Naive B cell (primary cell): ENCODE data around the gene ZEB2. TPM values are rescaled to one million over a fixed set of nuclear protein-coding genes. Genes with fewer than 3 reads are reported as not detected.

Experiments
- ATAC-seq, 2 donors: fragments of 150-1000 bp; cut with Tn5 transposase; 2 replicates each; pipeline ENCODE4 v1.10.0; 2021; ENCODE audit warnings: low read depth in 2 of 2, mild to moderate bottlenecking in 2 of 2, moderate library complexity in 2 of 2
- DNase-seq: peaks from one replicate; pipeline ENCODE4 v3.0.0; 2022
- H3K27ac Mint-ChIP-seq, 6 donors: one replicate each; pipeline ENCODE4 v1.8.0; 2020 to 2022; ENCODE audit warnings: mild to moderate bottlenecking in 6 of 6, mixed read lengths in 6 of 6, moderate library complexity in 5 of 6, inconsistent platforms in 2 of 6
- H3K27me3 Mint-ChIP-seq, 3 donors: one replicate each; pipeline ENCODE4 v1.8.0; 2021 to 2022; ENCODE audit warnings: mixed read lengths in 3 of 3, mild to moderate bottlenecking in 1 of 3
- H3K36me3 Mint-ChIP-seq, 2 donors: one replicate each; pipeline ENCODE4 v1.8.0; 2020 to 2022; ENCODE audit warnings: mixed read lengths in 2 of 2, inconsistent platforms in 1 of 2, mild to moderate bottlenecking in 1 of 2
- H3K4me1 Mint-ChIP-seq, 3 donors: one replicate each; pipeline ENCODE4 v1.8.0; 2020 to 2022; ENCODE audit warnings: mixed read lengths in 3 of 3, inconsistent platforms in 1 of 3, mild to moderate bottlenecking in 1 of 3, moderate library complexity in 1 of 3
- H3K4me3 Mint-ChIP-seq, 8 donors: one replicate each; pipeline ENCODE4 v1.8.0; 2020 to 2022; ENCODE audit warnings: mild to moderate bottlenecking in 8 of 8, mixed read lengths in 8 of 8, moderate library complexity in 8 of 8, inconsistent platforms in 2 of 8
- H3K9me3 Mint-ChIP-seq, 7 donors: one replicate each; pipeline ENCODE4 v1.8.0; 2020 to 2022; ENCODE audit warnings: mixed read lengths in 7 of 7, mild to moderate bottlenecking in 5 of 7, inconsistent platforms in 2 of 7, moderate library complexity in 1 of 7
- polyA plus RNA-seq, 6 donors: library from polyadenylated mRNA; unstranded; fragments of 300-500 nt; fragmentation: Illumina TruSeq; gene quantifications; one replicate each; pipeline ENCODE4 v1.2.3, GENCODE V29; 2021; ENCODE audit warnings: low read depth in 6 of 6

The ZEB2 gene
- polyA plus RNA-seq, 6 donors from 2014 or later = 62.2 to 96.5 (median 73.1) TPM

DNA sequence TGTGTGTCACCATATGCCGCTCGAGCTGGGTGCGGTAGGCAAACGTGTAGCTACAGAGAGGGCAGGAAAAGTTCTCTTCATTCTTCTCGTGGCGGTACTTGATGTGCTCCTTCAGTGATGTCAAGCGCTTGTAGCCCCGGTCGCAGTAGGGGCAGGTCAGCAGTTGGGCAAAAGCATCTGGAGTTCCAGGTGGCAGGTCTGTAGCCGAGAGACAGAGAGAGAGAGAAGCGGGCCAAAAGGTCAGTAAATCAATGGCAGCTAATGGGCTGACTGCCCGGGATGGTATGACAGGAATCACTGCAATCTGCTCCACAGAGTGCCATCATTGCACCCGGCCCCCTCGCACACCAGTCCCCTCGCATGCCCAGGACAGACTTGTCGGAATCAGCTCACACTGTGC lies 116.0 kb downstream of the ZEB2 start:
- peaks cover 34% of the 10 kb centered on the region in 2 donors for H3K36me3 Mint-ChIP-seq
- H3K4me3 Mint-ChIP-seq = no peak overlapping the region
- ATAC-seq (no peak), DNase-seq (no peak)
- H3K9me3 Mint-ChIP-seq = no peaks in the 10 kb centered on the region
- H3K4me1 Mint-ChIP-seq = peaks cover 18 to 23% (median 20%) of the 10 kb centered on the region in 3 donors
- no peaks in the 10 kb centered on the region for H3K27me3 Mint-ChIP-seq
- H3K27ac Mint-ChIP-seq = peak overlapping the region in 3 of 6 donors; percentile 25 to 52 (median 44)

DNA sequence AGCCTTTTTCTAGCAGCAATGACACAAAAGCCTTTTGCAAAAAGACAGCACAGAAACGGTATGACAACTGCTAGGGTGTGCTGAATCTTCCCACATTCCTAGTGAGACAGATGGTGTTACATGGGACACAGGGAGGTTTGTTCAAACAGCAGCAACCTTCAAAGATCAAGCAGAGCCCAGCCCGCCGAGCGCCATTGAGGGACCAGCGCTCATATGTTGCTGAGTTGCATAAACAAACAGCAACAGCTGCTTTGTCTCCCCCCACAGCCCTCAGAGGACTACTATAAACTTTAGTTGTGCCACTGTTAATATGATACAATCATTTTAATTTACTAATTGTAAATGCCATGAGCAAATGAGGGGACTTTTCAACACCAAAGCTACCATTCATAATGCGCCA lies 117.7 kb downstream of the ZEB2 start:
- Mint-ChIP-seq H3K36me3 (peaks cover 38 to 46% of the 10 kb centered on the region in 2 donors), H3K9me3 (no peaks in the 10 kb centered on the region), H3K4me1 (peaks cover 11 to 18% (median 18%) of the 10 kb centered on the region in 3 donors), H3K27me3 (no peaks in the 10 kb centered on the region), H3K4me3 (no peak overlapping the region), H3K27ac (peak overlapping the region in 4 of 6 donors; percentile 3 to 30 (median 10))
- ATAC-seq = no peak
- DNase-seq = no peak

DNA sequence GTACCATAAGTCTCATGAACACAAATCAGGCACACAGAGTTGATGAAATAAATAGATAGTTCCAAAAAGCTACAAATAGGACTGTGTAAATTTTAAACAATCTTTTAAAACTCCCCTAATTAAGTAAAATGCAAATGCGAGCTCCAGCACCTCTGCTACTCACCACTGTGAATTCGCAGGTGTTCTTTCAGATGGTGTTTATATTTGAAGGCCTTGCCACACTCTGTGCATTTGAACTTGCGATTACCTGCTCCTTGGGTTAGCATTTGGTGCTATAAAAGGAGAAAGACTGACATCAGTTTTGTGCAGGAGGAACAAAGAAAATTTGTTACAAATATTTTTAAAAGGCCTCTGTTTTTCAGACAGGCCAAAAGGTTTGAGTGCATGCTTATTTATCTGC lies 118.9 kb downstream of the ZEB2 start:
- DNase-seq (no peak), ATAC-seq (no peak)
- no peaks in the 10 kb centered on the region for H3K27me3 Mint-ChIP-seq
- H3K27ac Mint-ChIP-seq = no peak overlapping the region
- peaks cover 4 to 10% (median 9%) of the 10 kb centered on the region in 3 donors for H3K4me1 Mint-ChIP-seq
- H3K4me3 Mint-ChIP-seq = no peak overlapping the region
- no peaks in the 10 kb centered on the region for H3K9me3 Mint-ChIP-seq
- peaks cover 40 to 44% of the 10 kb centered on the region in 2 donors for H3K36me3 Mint-ChIP-seq

DNA sequence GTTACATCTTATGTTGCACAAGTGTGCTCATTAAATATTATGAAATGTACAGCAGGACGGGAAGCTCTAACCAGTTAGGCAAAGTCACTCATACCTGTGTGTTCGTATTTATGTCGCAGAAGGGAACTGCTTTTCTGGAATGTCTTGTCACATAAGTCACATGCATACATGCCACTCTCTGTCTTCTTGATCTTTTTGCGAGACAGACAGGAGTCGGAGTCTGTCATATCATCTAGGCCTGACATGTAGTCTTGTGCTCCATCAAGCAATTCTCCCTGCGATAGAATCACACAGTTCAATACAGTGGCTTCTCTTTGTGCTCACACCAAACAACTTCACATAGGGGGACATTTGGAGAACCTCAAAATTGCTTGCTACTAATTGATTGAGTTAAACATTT lies 123.6 kb downstream of the ZEB2 start:
- peak overlapping the region in 3 of 6 donors; percentile 8 to 23 (median 18) for H3K27ac Mint-ChIP-seq

DNA sequence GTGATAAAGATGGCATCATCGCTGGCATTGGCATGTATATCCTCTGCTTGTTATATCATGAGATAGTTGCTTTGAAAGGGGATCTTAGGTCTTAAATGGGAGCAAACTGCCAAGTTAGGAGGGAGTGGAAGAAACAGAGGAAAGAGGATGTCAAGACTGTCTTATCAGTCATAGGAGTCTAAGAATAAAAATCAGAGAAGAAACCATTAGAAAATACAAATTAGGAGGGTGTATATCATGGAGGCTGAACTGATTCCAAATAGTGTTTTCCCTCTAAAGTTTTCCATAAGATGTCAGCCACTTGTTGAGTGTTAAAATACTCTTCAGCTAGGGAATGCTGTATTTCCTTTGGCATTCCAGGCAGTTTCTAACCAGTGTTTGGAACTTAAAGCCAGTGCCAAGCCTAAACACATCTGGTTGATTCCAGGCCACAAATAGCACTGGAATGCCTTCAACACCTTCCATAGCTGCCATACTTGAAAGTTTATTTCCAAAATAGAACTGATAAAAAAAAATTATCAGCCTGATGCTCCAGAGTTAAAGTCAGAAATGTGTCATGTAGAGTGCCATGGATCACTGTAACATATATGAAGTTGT lies 129.4 kb downstream of the ZEB2 start:
- no peak for DNase-seq
- H3K4me1 Mint-ChIP-seq = peaks cover 0 to 3% (median 0%) of the 10 kb centered on the region in 3 donors
- ATAC-seq = no peak
- peaks cover 7 to 25% of the 10 kb centered on the region in 2 donors for H3K36me3 Mint-ChIP-seq
- H3K27me3 Mint-ChIP-seq = no peaks in the 10 kb centered on the region
- H3K4me3 Mint-ChIP-seq = no peak overlapping the region
- H3K27ac Mint-ChIP-seq = no peak overlapping the region
- H3K9me3 Mint-ChIP-seq = no peaks in the 10 kb centered on the region

More for the DNA sequence above, 123.6 kb downstream of the ZEB2 start:
- Mint-ChIP-seq H3K4me1 (no peaks in the 10 kb centered on the region), H3K4me3 (no peak overlapping the region), H3K9me3 (no peaks in the 10 kb centered on the region), H3K27me3 (no peaks in the 10 kb centered on the region), H3K36me3 (peaks cover 38 to 41% of the 10 kb centered on the region in 2 donors)
- ATAC-seq = no peak
- DNase-seq = no peak

DNA sequence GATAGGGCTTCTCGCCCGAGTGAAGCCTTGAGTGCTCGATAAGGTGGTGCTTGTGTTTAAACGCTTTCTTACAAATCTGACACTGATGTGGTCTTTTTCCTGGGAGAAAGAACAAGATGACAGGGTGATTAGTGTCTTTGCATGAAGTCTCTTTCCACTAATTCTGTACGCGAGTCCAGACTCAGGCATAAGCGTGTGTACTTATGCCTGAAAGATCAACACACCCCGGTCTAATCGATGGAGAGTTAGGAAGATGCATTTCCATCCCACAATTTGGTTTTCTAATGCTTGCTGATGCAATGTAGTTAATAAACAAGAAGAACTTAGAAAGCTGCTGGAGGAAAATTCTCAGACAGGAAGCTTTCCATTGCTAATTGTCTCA lies 130.0 kb downstream of the ZEB2 start:
- Mint-ChIP-seq H3K27ac (no peak overlapping the region), H3K27me3 (no peaks in the 10 kb centered on the region), H3K36me3 (peaks cover under 1 to 19% of the 10 kb centered on the region in 2 donors), H3K9me3 (no peaks in the 10 kb centered on the region), H3K4me3 (no peak overlapping the region), H3K4me1 (peaks cover 0 to 3% (median 0%) of the 10 kb centered on the region in 3 donors)
- ATAC-seq (no peak), DNase-seq (no peak)

DNA sequence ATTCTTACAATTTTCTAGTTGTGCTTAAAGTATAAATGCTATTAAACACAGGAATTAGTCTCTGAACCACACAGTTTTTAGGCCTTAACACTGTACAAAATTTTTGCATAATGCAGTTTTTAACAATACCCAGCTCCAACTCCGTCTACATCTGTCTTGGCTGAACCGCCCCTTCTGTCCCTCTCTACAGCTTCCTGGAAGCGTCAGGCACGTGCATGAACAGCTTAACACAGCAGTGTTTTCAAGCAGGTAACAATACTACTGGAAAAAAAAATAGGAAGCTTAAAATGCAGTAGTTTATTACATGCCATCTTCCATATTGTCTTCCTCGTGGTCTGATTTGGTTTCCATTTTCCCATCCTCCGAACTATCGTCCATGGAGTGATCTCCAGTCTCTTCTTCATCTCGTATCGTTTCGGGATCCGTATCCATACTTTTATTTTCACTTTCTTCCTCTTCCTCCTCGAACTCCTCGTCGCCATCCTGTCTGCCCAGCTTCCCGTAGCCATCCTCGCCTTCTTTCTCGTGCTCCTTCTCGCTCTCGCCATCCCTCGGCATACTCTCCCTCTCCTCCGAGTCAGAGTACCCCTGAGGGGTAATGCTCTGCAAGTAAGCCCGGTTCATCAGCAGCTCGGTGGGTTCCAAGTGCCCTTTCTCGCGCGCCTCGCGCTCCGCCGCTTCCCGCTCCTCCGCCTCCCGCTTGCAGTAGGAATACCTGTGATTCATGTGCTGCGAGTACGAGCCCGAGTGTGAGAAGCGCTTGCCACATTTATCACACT lies 130.6 kb downstream of the ZEB2 start:
- Mint-ChIP-seq H3K27me3 (no peaks in the 10 kb centered on the region), H3K9me3 (no peaks in the 10 kb centered on the region), H3K4me3 (no peak overlapping the region), H3K27ac (no peak overlapping the region), H3K36me3 (peaks cover 0 to 19% of the 10 kb centered on the region in 2 donors), H3K4me1 (peaks cover 0 to 3% (median 0%) of the 10 kb centered on the region in 3 donors)
- DNase-seq (no peak), ATAC-seq (no peak)

DNA sequence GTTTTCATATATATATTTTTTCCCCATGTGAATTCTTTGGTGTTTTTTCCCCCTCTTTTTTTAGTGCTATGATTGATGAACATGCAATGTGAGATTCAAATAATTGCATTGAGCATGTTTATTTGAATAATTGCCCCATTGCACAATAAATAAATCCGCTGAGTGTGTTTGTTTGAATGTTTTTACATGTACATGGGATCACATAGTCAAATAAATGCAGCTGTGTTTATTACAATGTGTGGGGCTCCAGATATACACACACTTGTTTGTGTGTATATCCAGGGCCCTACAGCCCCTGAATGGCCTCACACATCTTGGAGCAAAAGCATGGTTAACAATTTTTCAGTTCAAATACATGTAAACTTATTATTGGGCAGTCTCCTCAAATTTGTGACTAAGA lies 134.5 kb downstream of the ZEB2 start:
- ATAC-seq (no peak), DNase-seq (no peak)
- Mint-ChIP-seq H3K36me3 (peaks cover 0 to 13% of the 10 kb centered on the region in 2 donors), H3K27ac (no peak overlapping the region), H3K4me3 (no peak overlapping the region), H3K9me3 (no peaks in the 10 kb centered on the region), H3K27me3 (peaks cover 0 to 5% (median 0%) of the 10 kb centered on the region in 3 donors), H3K4me1 (peaks cover 27 to 32% (median 28%) of the 10 kb centered on the region in 3 donors)

DNA sequence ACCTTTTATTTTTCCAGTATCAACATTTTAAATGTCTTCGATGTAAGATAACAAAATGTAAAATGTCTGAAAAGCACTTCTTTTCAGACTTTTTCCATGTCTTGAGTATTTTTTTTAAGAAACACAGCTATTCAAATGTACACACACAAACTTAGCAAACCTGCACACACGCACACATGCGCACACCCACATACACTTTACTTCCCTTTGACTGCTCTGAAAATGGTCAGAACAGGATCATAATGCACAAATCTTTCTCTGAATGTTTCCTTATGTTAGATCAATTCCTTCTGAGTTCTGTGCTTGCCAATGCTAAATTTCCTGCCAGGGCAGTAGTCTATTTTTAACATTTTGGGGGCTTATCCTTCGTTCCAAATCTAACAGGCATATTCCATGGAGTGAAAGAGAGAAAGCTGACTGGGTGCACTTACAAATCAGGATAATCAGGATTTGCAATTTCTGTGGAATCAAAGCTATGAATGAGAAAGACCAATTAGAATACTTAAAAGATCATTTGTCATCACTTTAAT lies 136.3 kb downstream of the ZEB2 start:
- H3K4me3 Mint-ChIP-seq = no peak overlapping the region
- peaks cover 0 to 10% of the 10 kb centered on the region in 2 donors for H3K36me3 Mint-ChIP-seq
- H3K27me3 Mint-ChIP-seq = peaks cover 3 to 13% (median 12%) of the 10 kb centered on the region in 3 donors
- no peak for DNase-seq
- peaks cover 37 to 44% (median 37%) of the 10 kb centered on the region in 3 donors for H3K4me1 Mint-ChIP-seq
- no peak for ATAC-seq
- no peaks in the 10 kb centered on the region for H3K9me3 Mint-ChIP-seq
- no peak overlapping the region for H3K27ac Mint-ChIP-seq

DNA sequence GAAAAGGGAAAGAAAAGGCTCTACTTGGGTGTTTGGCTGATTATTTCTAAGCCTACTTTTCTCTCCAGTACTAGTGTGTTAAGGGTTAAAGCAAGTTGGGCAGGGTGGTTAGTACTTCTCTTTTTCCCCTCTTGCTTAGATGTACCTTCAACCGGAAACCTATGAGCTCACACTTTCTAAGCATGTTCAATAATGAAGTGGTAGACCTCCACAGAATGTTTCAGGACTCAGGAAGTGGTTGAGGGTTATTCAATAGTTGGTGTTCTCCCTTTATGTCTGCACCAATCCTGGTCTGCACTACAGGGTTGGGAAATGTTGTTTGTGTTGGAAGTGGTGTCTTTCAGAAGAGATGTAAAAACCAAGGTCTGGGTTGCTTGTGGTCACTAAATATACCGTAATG lies 137.1 kb downstream of the ZEB2 start:
- Mint-ChIP-seq H3K36me3 (peaks cover 0 to 7% of the 10 kb centered on the region in 2 donors), H3K9me3 (no peaks in the 10 kb centered on the region), H3K4me3 (peak overlapping the region in 6 of 8 donors; percentile 4 to 80 (median 36)), H3K27ac (peak overlapping the region in 3 of 6 donors; percentile 8 to 69 (median 65)), H3K4me1 (peaks cover 37 to 44% (median 37%) of the 10 kb centered on the region in 3 donors), H3K27me3 (peaks cover 6 to 17% (median 17%) of the 10 kb centered on the region in 3 donors)
- ATAC-seq (peak; percentile 96 to 98), DNase-seq (peak; percentile 61)

DNA sequence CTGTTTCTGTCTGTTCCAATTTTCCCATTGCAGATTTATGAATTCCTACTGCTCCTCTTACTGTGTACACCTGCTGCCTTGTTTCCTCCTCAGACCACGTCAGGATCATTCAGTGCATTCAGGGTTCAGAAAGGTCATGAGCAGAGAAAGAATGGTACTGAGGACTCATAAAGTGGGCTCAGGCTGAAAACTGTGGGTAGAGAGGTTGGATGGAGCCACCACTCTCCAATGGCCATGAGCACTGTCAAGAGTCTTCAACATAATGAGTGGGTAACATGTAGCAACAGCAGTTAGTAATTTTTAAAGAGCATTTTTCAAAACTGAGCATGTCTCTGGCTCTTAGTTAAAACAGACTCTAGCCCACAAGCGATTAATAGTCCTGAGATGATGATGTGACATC lies 138.2 kb downstream of the ZEB2 start:
- Mint-ChIP-seq H3K36me3 (peaks cover 0 to 7% of the 10 kb centered on the region in 2 donors), H3K27me3 (peaks cover 10 to 22% (median 19%) of the 10 kb centered on the region in 3 donors), H3K4me1 (peaks cover 37 to 44% (median 37%) of the 10 kb centered on the region in 3 donors), H3K9me3 (peaks cover 0 to 1% (median 0%) of the 10 kb centered on the region in 7 donors), H3K4me3 (peak overlapping the region in 1 of 8 donors; percentile 34), H3K27ac (no peak overlapping the region)
- ATAC-seq (no peak), DNase-seq (no peak)

DNA sequence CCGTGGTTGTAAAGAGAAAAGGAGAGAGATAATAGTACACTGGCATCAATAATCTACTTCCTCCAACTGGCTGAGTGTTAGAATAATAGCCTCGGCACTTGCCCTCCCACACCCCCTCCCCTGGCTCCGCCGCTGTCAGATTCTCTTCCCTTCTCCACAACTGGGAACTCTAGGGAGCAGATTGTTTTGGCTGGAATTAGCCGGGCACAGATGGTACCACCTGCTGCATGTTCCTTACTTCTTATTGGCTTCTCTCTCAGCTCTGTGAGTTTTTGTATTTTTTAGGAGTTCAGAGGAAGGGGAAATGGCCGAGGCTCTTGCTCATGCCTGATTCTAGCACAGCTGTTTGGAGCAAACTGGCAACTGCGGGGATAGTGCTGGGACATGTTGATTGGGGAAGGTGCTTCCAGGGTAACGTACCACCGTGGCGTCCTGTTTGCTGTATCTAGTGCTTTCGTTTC lies 140.0 kb downstream of the ZEB2 start:
- peaks cover 0 to 1% (median 0%) of the 10 kb centered on the region in 7 donors for H3K9me3 Mint-ChIP-seq
- H3K27ac Mint-ChIP-seq = peak overlapping the region in 2 of 6 donors; percentile 13 to 23
- peak overlapping the region in 6 of 8 donors; percentile 65 to 89 (median 76) for H3K4me3 Mint-ChIP-seq
- no peaks in the 10 kb centered on the region for H3K36me3 Mint-ChIP-seq
- H3K27me3 Mint-ChIP-seq = peaks cover 20 to 38% (median 25%) of the 10 kb centered on the region in 3 donors
- DNase-seq (peak; percentile 1), ATAC-seq (no peak)
- peaks cover 33 to 45% (median 38%) of the 10 kb centered on the region in 3 donors for H3K4me1 Mint-ChIP-seq

DNA sequence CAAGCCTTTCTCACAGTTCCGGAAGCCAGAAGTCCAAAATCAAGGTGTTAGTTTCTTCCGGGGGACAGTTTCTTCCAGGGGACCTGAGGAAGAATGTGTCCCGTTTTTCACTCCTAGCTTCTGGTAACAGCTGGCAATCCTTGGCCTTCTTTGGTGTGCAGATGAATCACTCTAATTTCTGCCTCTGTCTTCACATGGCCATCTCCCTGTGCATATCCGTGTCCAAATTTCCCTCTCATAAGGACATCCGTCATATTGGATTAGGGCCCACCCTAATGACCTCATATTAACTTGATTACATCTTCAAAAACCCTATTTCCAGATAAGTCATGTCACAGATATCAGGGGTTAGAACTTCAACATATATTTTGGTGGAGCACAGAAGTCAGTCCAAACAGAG lies 141.4 kb downstream of the ZEB2 start:
- Mint-ChIP-seq H3K4me1 (peaks cover 35 to 50% (median 45%) of the 10 kb centered on the region in 3 donors), H3K27me3 (peaks cover 25 to 38% (median 33%) of the 10 kb centered on the region in 3 donors), H3K4me3 (no peak overlapping the region), H3K9me3 (peaks cover 0 to 1% (median 0%) of the 10 kb centered on the region in 7 donors), H3K27ac (no peak overlapping the region), H3K36me3 (no peaks in the 10 kb centered on the region)
- DNase-seq (no peak), ATAC-seq (no peak)
